H1 (cell line): Measurements from ENCODE around the gene SYNGR3. TPM values are rescaled to one million over a fixed set of nuclear protein-coding genes. Genes with fewer than 3 reads are reported as not detected.

Experiments
- CHD7 ChIP-seq: fragments of 300-600 bp; sonication (generic); IDR thresholded peaks from 2 replicates; pipeline ENCODE4 v1.7.1; 2012; ENCODE audit warnings: low read length, moderate library complexity, mild to moderate bottlenecking, inconsistent platforms; ENCODE audit not compliant: insufficient replicate concordance
- JUND ChIP-seq: IDR thresholded peaks from 2 replicates; pipeline ENCODE4 v1.6.1; 2011; ENCODE audit warnings: mild to moderate bottlenecking, improper control_type of control experiment, low read length
- KDM1A ChIP-seq: fragments of 200-600, 300-600 bp; sonication (generic); IDR thresholded peaks from 2 replicates; pipeline ENCODE4 v1.7.1; 2016; ENCODE audit warnings: mild to moderate bottlenecking, low read length, borderline replicate concordance
- MAX ChIP-seq: IDR thresholded peaks from 2 replicates; pipeline ENCODE4 v1.6.1; 2012; ENCODE audit warnings: inconsistent platforms
- USF2 ChIP-seq: IDR thresholded peaks from 2 replicates; pipeline ENCODE4 v1.6.1; 2011; ENCODE audit warnings: low read length, improper control_type of control experiment
- polyA plus RNA-seq, 7 experiments: library from polyadenylated mRNA; depleted of rRNA in 3 of 7; stranded (reverse) in 5 of 7; unstranded in 2 of 7; fragments of >200 nt in 5 of 7; fragments of 200-250 nt in 2 of 7; gene quantifications; 1 replicate in 5 of 7; 2 replicates in 1 of 7; 4 replicates in 1 of 7; pipeline versions ENCODE4 v1.2.1 to v1.2.3, GENCODE V29; 2011 to 2013; ENCODE audit warnings: missing spikeins in 2 of 7, mixed read lengths in 2 of 7
- total RNA-seq: library from RNA; stranded (reverse); fragmentation: NEBNext Ultra II Directional; extraction: Animal tissue kit (Norgen Biotek cat#: 25700); gene quantifications from 2 replicates; pipeline ENCODE4 v1.2.1, GENCODE V29; 2021

Gene SYNGR3
- total and polyA plus RNA-seq, 2 of the 8 experiments (the other 6 are each of a cell fraction or from before 2014, with no cell fraction given), result 36.2 to 49.9 TPM

- TF ChIP-seq CHD7 (no peak), MAX (peak; percentile 92), JUND (no peak), KDM1A (no peak), USF2 (no peak)
- TF ChIP-seq, all 59 proteins: peak for 5
Observed at GRCh38 chr16:2019921-2020831, 30.4 kb downstream of the SYNGR3 start (continued).
